ENCODE results near the gene RNF224. TPM values are rescaled to one million over a fixed set of nuclear protein-coding genes. Genes with fewer than 3 reads are reported as not detected.

The RNF224 gene
- total RNA-seq, 1 experiment from 2014 or later = 0.30 TPM

DNA sequence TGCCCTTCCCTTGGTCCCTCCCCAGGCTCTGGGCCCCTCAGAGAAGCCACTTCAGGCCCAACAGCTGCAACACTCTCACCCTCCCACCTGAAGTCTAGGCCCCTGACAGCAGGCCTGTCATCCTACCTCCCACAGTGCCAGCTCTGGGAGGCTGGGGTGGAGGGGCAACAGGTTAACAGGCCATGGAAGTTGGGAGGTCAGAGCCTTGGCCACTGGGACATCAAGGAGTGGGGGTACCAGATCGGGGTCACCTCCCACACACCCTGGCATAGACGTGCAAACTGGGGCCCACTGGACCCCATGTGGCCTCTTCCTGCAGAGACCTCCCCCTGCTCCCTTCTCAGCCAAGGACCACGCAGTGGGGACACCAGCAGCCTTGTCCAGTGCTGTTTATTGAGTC, 36.1 kb upstream of the RNF224 start:
- POLR2A ChIA-PET = no interaction called here
- TF ChIP-seq SIN3A (IDR thresholded peaks at IDR 0.05; ENCODE audit: low read depth) (no peak), JUND (IDR thresholded peaks at IDR 0.05) (no peak)
- DNase-seq (ENCODE audit: low read depth, low spot score) = no peak

GRCh38 chr9:137191691-137192447, 35.4 kb upstream of the RNF224 start:
- H4K20me1 ChIP-seq (ENCODE audit: insufficient read depth) = no peaks in the 10 kb centered on the region
- no peak for ATAC-seq
- no peak overlapping the region for H3K27ac ChIP-seq (ENCODE audit: low read depth, low read length)
- H3K9me3 ChIP-seq (ENCODE audit: control insufficient read depth in 1 of 2, insufficient read depth in 1 of 2, low read depth in 1 of 2, low read length in 2 of 2) = no peaks in the 10 kb centered on the region
- intact Hi-C loops (cut with micrococcal nuclease) = no loop called here
- no peak overlapping the region for H3K4me2 ChIP-seq (ENCODE audit: low read length)
- H3K4me3 ChIP-seq (replicated peaks in 1 of 2; ENCODE audit: low read depth in 1 of 2, low read length in 2 of 2) = no peak overlapping the region
- H3K36me3 ChIP-seq (ENCODE audit: control insufficient read depth in 1 of 2, insufficient read depth in 2 of 2, low read length in 2 of 2) = peaks cover 0 to 12% of the 10 kb centered on the region in 2 experiments; a peak in 1 of 4 replicates
- ChIA-PET POLR2A (no interaction called here), CTCF (no interaction called here), RAD21 (ENCODE audit: low non-redundant PET in 1 of 2, low total read pairs in 2 of 2, uncharacterized antibody in 2 of 2, unreplicated experiment in 2 of 2) (no interaction called here)
- TF ChIP-seq, protein P1, sequence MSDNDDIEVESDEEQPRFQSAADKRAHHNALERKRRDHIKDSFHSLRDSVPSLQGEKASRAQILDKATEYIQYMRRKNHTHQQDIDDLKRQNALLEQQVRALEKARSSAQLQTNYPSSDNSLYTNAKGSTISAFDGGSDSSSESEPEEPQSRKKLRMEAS (IDR thresholded peaks at IDR 0.05) = no peak
- TF ChIP-seq ELF1 (IDR thresholded peaks at IDR 0.05; ENCODE audit: borderline replicate concordance, low read depth) = no peak
- no peak for TF ChIP-seq ATF3 (IDR thresholded peaks at IDR 0.05)
- TF ChIP-seq SP1 (IDR thresholded peaks at IDR 0.05; ENCODE audit: low read depth) = no peak
- TF ChIP-seq POLR2A (IDR thresholded peaks at IDR 0.05; ENCODE audit: borderline replicate concordance, extremely low read depth, insufficient read depth, insufficient read length) = no peak
- no peak for TF ChIP-seq EGR1 (IDR thresholded peaks at IDR 0.05; ENCODE audit: low read depth)
- no peak for TF ChIP-seq EZH2phosphoT487 (IDR thresholded peaks at IDR 0.05; ENCODE audit: borderline replicate concordance)
- no peak for TF ChIP-seq CBX3 (IDR thresholded peaks at IDR 0.05; ENCODE audit: low read depth)
- no peak for TF ChIP-seq TCF7L2 (IDR thresholded peaks at IDR 0.05; ENCODE audit: borderline replicate concordance, extremely low read depth, insufficient read depth, insufficient read length)
- no peak for TF ChIP-seq YY1 (IDR thresholded peaks at IDR 0.05; ENCODE audit: extremely low read depth, insufficient replicate concordance, low read depth, low read length)
- TF ChIP-seq ZNF274 (IDR thresholded peaks at IDR 0.05; ENCODE audit: low read depth, low read length) = no peak
- no peak for TF ChIP-seq ZFX (IDR thresholded peaks at IDR 0.05)
- TF ChIP-seq SRF (IDR thresholded peaks at IDR 0.05; ENCODE audit: low read depth) = no peak
- TF ChIP-seq CEBPB (IDR thresholded peaks at IDR 0.05; ENCODE audit: low read depth) = no peak
- TF ChIP-seq, protein P2, sequence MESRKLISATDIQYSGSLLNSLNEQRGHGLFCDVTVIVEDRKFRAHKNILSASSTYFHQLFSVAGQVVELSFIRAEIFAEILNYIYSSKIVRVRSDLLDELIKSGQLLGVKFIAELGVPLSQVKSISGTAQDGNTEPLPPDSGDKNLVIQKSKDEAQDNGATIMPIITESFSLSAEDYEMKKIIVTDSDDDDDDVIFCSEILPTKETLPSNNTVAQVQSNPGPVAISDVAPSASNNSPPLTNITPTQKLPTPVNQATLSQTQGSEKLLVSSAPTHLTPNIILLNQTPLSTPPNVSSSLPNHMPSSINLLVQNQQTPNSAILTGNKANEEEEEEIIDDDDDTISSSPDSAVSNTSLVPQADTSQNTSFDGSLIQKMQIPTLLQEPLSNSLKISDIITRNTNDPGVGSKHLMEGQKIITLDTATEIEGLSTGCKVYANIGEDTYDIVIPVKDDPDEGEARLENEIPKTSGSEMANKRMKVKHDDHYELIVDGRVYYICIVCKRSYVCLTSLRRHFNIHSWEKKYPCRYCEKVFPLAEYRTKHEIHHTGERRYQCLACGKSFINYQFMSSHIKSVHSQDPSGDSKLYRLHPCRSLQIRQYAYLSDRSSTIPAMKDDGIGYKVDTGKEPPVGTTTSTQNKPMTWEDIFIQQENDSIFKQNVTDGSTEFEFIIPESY (IDR thresholded peaks at IDR 0.05; ENCODE audit: extremely low read depth, insufficient replicate concordance, low read length) = no peak
- no peak overlapping the region for H3K9ac ChIP-seq (ENCODE audit: low read length)
- H3K9me2 ChIP-seq (ENCODE audit: insufficient read depth) = no peaks in the 10 kb centered on the region
- peaks cover 31 to 48% of the 10 kb centered on the region in 2 experiments for H3K4me1 ChIP-seq (ENCODE audit: control insufficient read depth in 1 of 2, insufficient read depth in 2 of 2, low read length in 2 of 2)
- H2AFZ ChIP-seq (ENCODE audit: low read depth, low read length, poor library complexity, severe bottlenecking) = no peak overlapping the region
- no peak for DNase-seq (ENCODE audit: low read depth, low spot score)
- no TSS peak for BruUV-seq (replicated peaks)
- peaks cover 44% of the 10 kb centered on the region for H3K79me2 ChIP-seq (ENCODE audit: insufficient read depth, low read length)
- H3K27me3 ChIP-seq (ENCODE audit: insufficient read depth, low read length) = no peaks in the 10 kb centered on the region

More for the DNA sequence above, 36.1 kb upstream of the RNF224 start:
- Histone ChIP-seq H3K36me3 (ENCODE audit: control insufficient read depth in 1 of 2, insufficient read depth in 2 of 2, low read length in 2 of 2) (peaks cover 0 to 17% of the 10 kb centered on the region in 2 experiments; a peak in 1 of 4 replicates), H3K4me3 (replicated peaks in 1 of 2; ENCODE audit: low read depth in 1 of 2, low read length in 2 of 2) (no peak overlapping the region), H3K79me2 (ENCODE audit: insufficient read depth, low read length) (peaks cover 51% of the 10 kb centered on the region), H3K9ac (ENCODE audit: low read length) (no peak overlapping the region), H2AFZ (ENCODE audit: low read depth, low read length, poor library complexity, severe bottlenecking) (no peak overlapping the region), H3K27ac (ENCODE audit: low read depth, low read length) (0 out of 2 replicates have a peak overlapping the region, but pooled peaks have one; percentile 99), H3K9me2 (ENCODE audit: insufficient read depth) (no peaks in the 10 kb centered on the region), H3K4me2 (ENCODE audit: low read length) (no peak overlapping the region), H4K20me1 (ENCODE audit: insufficient read depth) (no peaks in the 10 kb centered on the region), H3K27me3 (ENCODE audit: insufficient read depth, low read length) (no peaks in the 10 kb centered on the region), H3K4me1 (ENCODE audit: control insufficient read depth in 1 of 2, insufficient read depth in 2 of 2, low read length in 2 of 2) (peaks cover 32 to 52% of the 10 kb centered on the region in 2 experiments), H3K9me3 (ENCODE audit: control insufficient read depth in 1 of 2, insufficient read depth in 1 of 2, low read depth in 1 of 2, low read length in 2 of 2) (no peaks in the 10 kb centered on the region)
- BruUV-seq (replicated peaks) = no TSS peak
- ChIA-PET CTCF (no interaction called here), RAD21 (ENCODE audit: low non-redundant PET in 1 of 2, low total read pairs in 2 of 2, uncharacterized antibody in 2 of 2, unreplicated experiment in 2 of 2) (no interaction called here)
- no peak for ATAC-seq
- intact Hi-C loops (cut with micrococcal nuclease) = no loop called here

All from HCT116 (cell line).